HG03025 (cell line): ENCODE data around the gene GM2A.
"Not testable (repeated sequence)": the region's sequence is repeated elsewhere in the genome, so short reads cannot be mapped to it uniquely, and the experiment has no call there.

Source experiments
- ATAC-seq: cut with Tn5 transposase; IDR thresholded peaks from one replicate; pipeline ENCODE4 v1.9.1; 2021; ENCODE audit warnings: mild to moderate bottlenecking, moderate library complexity; ENCODE audit not compliant: unreplicated experiment, low FRiP score

The GM2A gene

DNA sequence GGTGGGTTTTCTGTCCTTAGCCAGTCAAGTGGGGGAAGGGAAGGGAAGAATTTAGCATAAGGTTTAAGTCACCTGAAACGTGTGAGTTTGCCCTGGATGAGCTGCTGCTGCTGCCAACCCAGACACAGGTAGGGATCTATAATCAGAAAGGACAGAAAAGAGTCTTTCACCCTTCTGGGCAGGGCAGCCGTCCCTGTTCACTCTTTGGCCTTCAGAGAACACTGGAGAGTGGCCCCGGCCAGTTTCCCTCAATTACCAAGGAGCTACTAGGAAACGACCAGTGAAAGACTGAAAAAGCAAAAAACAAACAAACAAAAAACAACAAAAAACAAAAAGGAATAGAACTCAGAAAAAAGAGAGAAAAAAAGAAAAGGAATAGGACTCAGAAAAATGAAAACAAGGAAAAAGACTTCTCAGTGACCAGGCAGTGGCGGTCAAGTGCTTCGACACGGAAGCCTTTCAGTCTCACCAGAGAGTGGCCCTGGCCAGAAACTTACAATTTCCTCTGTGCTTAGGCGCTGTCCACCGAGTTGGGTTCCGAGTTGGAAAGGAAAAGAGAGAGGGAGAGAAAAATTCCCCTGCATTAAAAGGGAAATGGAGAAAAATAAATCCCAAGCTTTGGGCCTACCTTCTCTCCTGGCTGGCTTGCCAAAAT lies 2.5 kb upstream of the GM2A start:
- ATAC-seq = no peak

- ATAC-seq = no peak
These were observed 1.9 kb upstream of the GM2A start for GRCh38 chr5:151251001-151251551.

DNA sequence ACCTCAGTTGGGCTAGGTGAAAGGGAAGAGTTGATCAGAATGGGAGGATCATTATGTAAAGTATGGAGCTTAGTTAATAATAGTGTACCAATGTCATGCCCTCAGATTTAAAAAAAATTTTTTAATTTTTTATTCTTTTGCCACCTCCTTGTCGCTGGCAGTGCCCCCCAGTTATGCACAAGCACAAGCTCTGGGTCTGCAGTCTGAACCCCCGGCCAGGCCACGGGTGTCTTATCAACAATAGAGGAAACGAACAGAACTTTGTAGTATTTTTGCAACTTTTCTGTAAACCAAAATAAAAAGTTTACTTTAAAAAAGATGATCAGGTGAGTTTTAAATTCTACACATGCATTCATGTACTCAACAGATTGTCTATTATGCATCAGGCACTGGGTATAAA lies 1.4 kb upstream of the GM2A start:
- ATAC-seq = no peak

DNA sequence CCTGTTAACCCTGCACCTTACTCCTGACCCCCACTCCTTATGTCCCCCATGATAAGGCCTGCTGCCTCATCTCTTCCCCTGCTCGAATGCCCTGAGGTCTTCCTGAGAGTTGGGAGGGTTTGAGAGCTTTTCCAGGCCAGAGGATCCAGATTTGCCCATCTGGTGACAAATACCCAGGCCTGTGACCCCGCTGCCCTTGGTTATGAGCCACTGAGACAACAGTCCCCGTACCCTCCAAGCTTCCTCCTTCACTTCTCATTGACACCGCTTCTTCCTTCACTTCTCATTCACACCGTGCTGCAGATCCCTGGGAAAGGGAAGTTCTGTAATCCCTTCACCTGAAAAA lies 593 bp downstream of the GM2A start:
- ATAC-seq = no peak

DNA sequence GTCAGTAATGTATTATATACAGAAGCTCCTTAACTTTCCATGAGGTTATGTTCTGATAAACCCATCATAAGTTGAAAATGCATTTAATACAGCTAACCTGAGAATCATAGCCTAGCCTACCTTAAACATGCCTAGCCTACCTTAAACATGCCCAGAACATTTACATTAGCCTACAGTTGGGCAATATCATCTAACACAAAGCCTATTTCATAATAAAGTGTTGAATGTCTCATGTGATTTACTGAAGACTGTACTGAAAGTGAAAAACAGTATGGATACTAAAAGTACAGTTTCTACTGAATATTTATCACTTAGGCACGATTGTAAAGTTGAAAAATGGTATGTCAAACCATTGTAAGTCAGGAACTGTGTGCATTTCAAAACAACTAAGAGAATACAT lies 1.6 kb downstream of the GM2A start:
- ATAC-seq = no peak

GRCh38 chr5:151254990-151255389 lies 2.0 kb downstream of the GM2A start:
- not testable (repeated sequence) for ATAC-seq

DNA sequence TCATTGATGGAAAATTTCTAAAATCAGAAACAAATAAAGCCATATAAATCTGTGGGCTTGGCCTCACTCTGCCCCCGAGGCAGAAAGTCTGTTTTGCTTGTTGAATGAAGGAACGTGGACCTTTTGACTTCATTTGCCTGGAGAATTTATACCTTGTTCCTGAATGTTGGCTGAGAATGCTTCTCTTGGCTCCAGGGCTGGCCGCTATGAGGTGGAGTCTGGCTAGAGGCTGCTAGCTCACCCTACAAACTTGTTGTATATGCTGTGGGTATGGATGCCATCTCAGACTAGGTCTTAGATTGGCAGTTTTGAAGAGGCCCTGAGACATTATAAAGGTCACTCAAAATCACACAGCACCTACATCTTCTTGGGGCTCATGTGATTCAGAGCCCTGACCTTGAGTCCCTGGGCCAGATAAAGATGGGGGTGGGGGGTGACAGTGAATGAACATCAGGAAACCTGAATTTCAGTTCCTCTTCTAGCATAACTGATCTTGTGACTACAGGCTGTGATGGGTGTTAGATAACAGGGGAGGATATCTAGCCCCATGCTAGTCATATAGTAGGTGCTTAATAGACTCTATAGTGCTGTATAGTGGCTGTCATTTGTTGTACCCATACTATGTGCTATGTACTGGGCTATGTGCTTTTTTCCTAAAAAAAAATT lies 2.8 kb downstream of the GM2A start:
- ATAC-seq = peak; percentile 40

DNA sequence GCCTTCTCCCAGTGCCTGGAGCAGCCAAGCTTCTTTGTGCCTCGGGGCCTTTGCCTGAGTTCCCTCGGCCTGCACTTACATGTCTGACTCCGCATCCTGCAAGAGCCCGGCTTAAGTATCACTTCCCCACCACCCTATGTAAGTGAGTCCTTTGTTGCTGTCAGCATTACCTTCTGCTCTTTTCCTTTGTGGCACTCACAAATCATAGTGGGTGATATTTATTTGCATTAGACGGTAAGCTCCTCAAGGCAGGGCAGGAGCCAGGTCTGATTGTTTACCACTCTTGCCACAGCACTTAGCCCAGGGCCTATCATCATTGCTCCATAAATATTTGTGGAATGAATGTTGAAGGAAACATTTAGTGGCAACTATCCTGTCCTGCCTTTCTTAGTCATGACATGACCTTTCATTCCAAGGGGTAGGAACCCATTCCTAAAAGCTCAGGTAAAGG lies 4.8 kb downstream of the GM2A start:
- ATAC-seq = peak; percentile 34

DNA sequence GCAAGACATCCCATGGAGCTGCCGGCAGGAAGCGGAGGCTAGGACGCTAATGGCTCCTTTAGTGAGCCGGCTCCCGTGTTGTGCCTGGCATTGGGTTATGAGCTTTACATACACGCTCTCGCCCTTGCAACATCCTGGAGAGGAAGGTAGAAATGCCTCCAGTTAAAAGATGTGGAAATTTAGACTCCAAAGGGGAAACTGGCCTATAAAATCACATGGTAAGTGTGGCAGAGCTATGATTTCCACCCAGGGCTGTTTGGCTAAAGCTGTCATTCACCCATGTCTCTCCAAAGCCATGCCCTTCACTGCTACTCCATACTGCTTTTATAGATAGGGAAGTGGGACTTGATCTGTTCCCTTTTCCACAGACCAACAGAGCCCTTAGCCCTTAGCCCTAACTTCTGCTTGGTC lies 5.2 kb downstream of the GM2A start:
- ATAC-seq = no peak

GRCh38 chr5:151258816-151259215 lies 5.8 kb downstream of the GM2A start:
- ATAC-seq = no peak

GRCh38 chr5:151259931-151260330 lies 6.9 kb downstream of the GM2A start:
- no peak for ATAC-seq

DNA sequence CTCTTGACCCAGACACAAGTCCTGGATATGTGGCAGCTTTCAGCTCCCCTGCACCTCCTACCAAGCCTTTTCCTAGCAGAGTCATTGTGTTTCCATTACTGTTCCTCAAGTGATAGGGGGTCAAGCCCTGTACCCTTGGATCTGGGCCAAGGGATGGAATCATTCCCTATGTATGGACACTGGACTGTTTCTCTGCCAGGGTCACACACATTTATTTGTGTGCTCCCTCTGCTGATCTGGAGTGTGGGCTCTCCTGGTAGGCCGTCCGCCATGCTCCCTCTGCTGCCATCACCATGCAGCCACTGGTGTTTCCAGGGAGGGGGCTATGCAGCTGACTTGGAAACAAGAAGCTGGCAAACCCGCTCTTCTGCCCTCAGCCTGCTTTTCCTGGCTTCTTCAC lies 9.5 kb downstream of the GM2A start:
- ATAC-seq = no peak

- no peak for ATAC-seq
These were observed 11.1 kb downstream of the GM2A start for GRCh38 chr5:151264113-151264512.

DNA sequence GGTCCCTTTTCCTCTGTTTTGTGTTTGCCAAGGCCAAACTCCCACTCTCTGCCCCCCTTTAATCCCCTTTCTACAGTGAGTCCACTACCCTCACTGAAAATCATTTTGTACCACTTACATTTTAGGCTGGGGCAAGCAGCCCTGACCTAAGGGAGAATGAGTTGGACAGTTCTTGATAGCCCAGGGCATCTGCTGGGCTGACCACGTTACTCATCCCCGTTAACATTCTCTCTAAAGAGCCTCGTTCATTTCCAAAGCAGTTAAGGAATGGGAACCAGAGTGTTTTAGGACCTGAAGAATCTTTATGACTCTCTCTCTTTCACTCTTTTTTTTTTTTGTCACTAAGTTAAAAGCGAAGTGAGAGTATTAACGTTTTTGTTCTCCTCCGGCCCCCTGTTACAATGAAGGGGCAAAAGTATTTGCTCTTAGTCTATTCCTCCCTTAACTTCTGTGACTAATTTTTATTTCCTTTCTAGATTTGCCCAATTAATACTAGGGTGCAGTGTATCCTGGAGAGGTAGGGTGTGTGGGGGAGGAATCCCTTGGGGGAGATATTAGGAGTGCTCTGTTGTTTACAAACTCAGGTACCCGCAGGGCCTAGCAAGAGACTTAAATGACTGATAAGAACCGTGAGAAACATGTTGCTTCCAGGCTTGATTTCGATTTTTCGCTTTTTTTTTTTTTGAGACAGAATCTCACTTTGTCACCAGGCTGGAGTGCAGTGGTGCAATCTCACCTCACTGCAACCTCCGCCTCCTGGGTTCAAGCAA lies 14.7 kb downstream of the GM2A start:
- ATAC-seq = no peak

GRCh38 chr5:151270599-151270998 lies 17.6 kb downstream of the GM2A start:
- peak; percentile 62 for ATAC-seq

GRCh38 chr5:151271336-151271735 lies 18.4 kb downstream of the GM2A start:
- ATAC-seq = no peak

DNA sequence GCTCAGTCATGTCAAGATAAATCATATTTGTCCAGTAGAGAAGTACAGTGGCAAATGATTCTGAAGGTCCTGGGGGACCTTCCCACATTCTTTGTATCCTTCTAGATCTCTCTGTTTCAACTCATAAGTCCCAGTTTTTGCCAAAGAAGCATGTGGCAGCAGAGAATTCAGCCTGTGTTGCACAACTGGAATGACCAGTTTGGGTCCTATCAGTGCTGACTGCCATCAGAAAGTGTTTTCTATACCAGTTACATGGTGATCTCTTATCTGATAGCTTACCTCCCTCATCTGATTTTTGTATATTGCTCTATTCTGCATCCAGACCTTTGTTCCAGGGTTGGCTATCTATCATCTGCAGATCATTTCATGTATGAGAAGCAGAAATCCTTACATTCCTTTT lies 21.7 kb downstream of the GM2A start:
- ATAC-seq = no peak

GRCh38 chr5:151275803-151276202 lies 22.8 kb downstream of the GM2A start:
- ATAC-seq = no peak

DNA sequence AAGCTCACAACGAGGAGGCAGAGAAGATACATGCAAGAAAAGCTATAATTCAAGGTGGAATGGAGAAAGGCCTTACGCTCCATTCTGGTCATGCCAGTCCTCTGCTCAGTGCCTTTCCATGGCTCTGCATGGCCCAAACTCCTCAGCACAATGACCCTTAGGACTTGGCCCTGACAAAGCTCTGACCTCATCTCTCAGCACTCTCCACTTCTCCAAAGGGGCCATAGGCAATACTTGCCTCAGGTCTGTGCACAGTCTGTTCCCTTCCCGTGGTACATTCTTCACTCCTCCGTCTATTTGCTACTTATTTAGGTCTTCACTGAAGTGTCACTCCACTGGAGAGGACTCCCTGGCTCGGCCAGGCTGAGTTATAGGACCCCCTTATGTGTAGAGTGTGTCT lies 25.9 kb downstream of the GM2A start:
- no peak for ATAC-seq

DNA sequence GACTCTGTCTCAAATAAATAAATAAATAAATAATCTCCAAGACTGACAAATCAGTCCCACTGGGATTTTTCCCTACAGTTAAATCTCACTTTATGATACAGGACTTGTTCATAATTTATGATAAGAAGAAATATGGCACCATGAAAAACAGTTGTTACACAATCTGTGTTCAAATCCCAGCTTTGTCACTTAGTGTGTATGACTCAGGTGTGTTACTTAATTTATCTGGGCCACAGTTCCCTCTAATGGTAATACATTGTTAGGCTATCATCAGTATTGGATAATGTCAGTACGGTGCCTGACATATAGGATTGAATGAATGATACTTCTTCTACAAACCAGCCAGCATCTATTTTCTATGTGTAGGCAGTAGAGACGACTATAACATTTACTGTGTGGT lies 27.5 kb downstream of the GM2A start:
- no peak for ATAC-seq

GRCh38 chr5:151281001-151281639 lies 28.1 kb downstream of the GM2A start:
- no peak for ATAC-seq
